Upper lobe of left lung (tissue), 4 donors: Measurements from ENCODE around the gene KLHL17.
"Not testable (repeated sequence)": the region's sequence is repeated elsewhere in the genome, so short reads cannot be mapped to it uniquely, and the experiment has no call there.

Source experiments
- CTCF ChIP-seq, 6 experiments: fragments of 450-650 bp in 4 of 6; fragments of 200-600 bp in 2 of 6; sonication (generic) in 2 of 6; IDR thresholded peaks; one replicate each; pipeline ENCODE4 v1.5.1; 2016 to 2019; ENCODE audit warnings: antibody characterized with exemption in 6 of 6
- POLR2AphosphoS5 ChIP-seq, 2 donors: sonication (generic); formaldehyde crosslinking; IDR thresholded peaks; one replicate each; pipeline ENCODE4 v1.5.1; 2017; ENCODE audit warnings: antibody characterized with exemption in 2 of 2

GRCh38 chr1:1012736-1013104 lies 52.3 kb downstream of the KLHL17 start:
- TF ChIP-seq POLR2AphosphoS5, CTCF (IDR thresholded peaks at IDR 0.05): not testable (repeated sequence)
